K562 (cell line): ENCODE measurements around the gene FOCAD. TPM values are rescaled to one million over a fixed set of nuclear protein-coding genes. Genes with fewer than 3 reads are reported as not detected.

ENCODE experiments used
- ATAC-seq: fragments of 200-7000 bp; cut with Tn5 transposase; 3 replicates; pipeline ENCODE4 v1.9.1; 2020; ENCODE audit warnings: moderate library complexity
- BruUV-seq: library from RNA; stranded (reverse); fragments of 400-500 nt; replicated peaks from 2 replicates; lab custom pipeline; 2021; lab: Mats Ljungman, UMichigan
- CTCF ChIA-PET: fragments of 300-600 bp; formaldehyde crosslinking; extraction: SDS; loops from one replicate; lab custom pipeline; 2021; ENCODE audit warnings: low intra/inter-chr PET ratio; lab: Yijun Ruan, JAX
- POLR2A ChIA-PET: fragments of 300-600, 350-650 bp; sonication (Branson Sonifier 250); formaldehyde crosslinking; extraction: SDS; loops from one replicate; lab custom pipeline; 2021; ENCODE audit warnings: antibody characterized with exemption, inconsistent platforms; lab: Yijun Ruan, JAX
- DNase-seq, 4 experiments: peaks; one replicate each; pipeline versions ENCODE4 v3.0.0 to v3.0.0-alpha.2; 2011 to 2018; ENCODE audit warnings: low spot score in 3 of 4, mixed read lengths in 3 of 4; ENCODE audit errors: extremely low read depth in 1 of 4
- FAIRE-seq: peaks from 2 replicates; lab custom pipeline; 2011; peaks lifted over from hg19 to GRCh38; lab: Jason Lieb, UNC
- H2AFZ ChIP-seq: 2 replicates; pipeline ENCODE4 v1.6.0; 2011; ENCODE audit warnings: low read depth, low read length, control low read depth, inconsistent platforms
- H3K27ac ChIP-seq: fragments of 200-600 bp; 3 replicates; pipeline ENCODE4 v1.8.0; 2011; ENCODE audit warnings: low read depth, mild to moderate bottlenecking, control low read depth, inconsistent platforms, low read length, moderate library complexity, mixed read lengths; ENCODE audit errors: extremely low read depth
- H3K27me3 ChIP-seq, 2 experiments: fragments of 300-600 bp in 1 of 2; 2 replicates in 1 of 2; 3 replicates in 1 of 2; pipeline versions ENCODE4 v1.6.0 to v1.8.0; 2011; ENCODE audit warnings: inconsistent platforms in 2 of 2, low read length in 2 of 2, mild to moderate bottlenecking in 1 of 2, mixed read lengths in 1 of 2, moderate library complexity in 1 of 2; ENCODE audit not compliant: control insufficient read depth in 2 of 2, insufficient read depth in 2 of 2
- H3K36me3 ChIP-seq: fragments of 300-600 bp; 3 replicates; pipeline ENCODE4 v1.8.0; 2011; ENCODE audit warnings: mild to moderate bottlenecking, low read length, inconsistent platforms; ENCODE audit not compliant: control insufficient read depth, insufficient read depth
- H3K4me1 ChIP-seq, 2 experiments: fragments of 200-600 bp in 1 of 2; replicated peaks in 1 of 2; 2 replicates in 1 of 2; 3 replicates in 1 of 2; pipeline versions ENCODE4 v1.5.1 to v1.8.0; 2011; ENCODE audit warnings: inconsistent platforms in 2 of 2, low read length in 2 of 2, mild to moderate bottlenecking in 1 of 2, mixed read lengths in 1 of 2, moderate library complexity in 1 of 2; ENCODE audit not compliant: control insufficient read depth in 2 of 2, insufficient read depth in 2 of 2
- H3K4me2 ChIP-seq: 2 replicates; pipeline ENCODE4 v1.6.1; 2011; ENCODE audit warnings: low read length, control low read depth, inconsistent platforms, mixed read lengths; ENCODE audit not compliant: insufficient read depth
- H3K4me3 ChIP-seq: fragments of 200-600 bp; sonication (generic), shearing (Covaris generic); 2 replicates; pipeline ENCODE4 v1.5.1; 2016; ENCODE audit warnings: control low read depth, inconsistent platforms
- H3K79me2 ChIP-seq: fragments of 200-600 bp; 3 replicates; pipeline ENCODE4 v1.8.0; 2011; ENCODE audit warnings: low read length, inconsistent platforms; ENCODE audit not compliant: control insufficient read depth, insufficient read depth
- H3K9ac ChIP-seq, 2 experiments: 2 replicates each; pipeline versions ENCODE4 v1.6.0 to v1.6.1; 2011; ENCODE audit warnings: low read depth in 2 of 2, low read length in 2 of 2, control low read depth in 1 of 2, inconsistent platforms in 1 of 2, mild to moderate bottlenecking in 1 of 2, mixed read lengths in 1 of 2; ENCODE audit not compliant: insufficient read depth in 1 of 2
- H3K9me1 ChIP-seq: one replicate; pipeline ENCODE4 v1.6.0; 2011; ENCODE audit warnings: inconsistent platforms, mild to moderate bottlenecking, low read length, moderate library complexity; ENCODE audit not compliant: control insufficient read depth, insufficient read depth
- H3K9me3 ChIP-seq: replicated peaks from 2 replicates; pipeline ENCODE4 v1.5.1; 2011; ENCODE audit warnings: low read depth, low read length, inconsistent platforms; ENCODE audit not compliant: control insufficient read depth, insufficient read depth
- H4K20me1 ChIP-seq: replicated peaks from 2 replicates; pipeline ENCODE4 v1.6.1; 2011; ENCODE audit warnings: low read length, inconsistent platforms, mixed read lengths; ENCODE audit not compliant: control insufficient read depth, insufficient read depth
- CREB3 ChIP-seq: fragments of 450-650 bp; conservative IDR thresholded peaks from 2 replicates; pipeline ENCODE4 v1.6.1; 2016; ENCODE audit warnings: missing genetic modification characterization, low read depth, mild to moderate bottlenecking, missing compliant biosample characterization, moderate library complexity
- DIDO1 ChIP-seq: fragments of 450-650 bp; IDR thresholded peaks from 2 replicates; pipeline ENCODE4 v1.6.1; 2016; ENCODE audit warnings: low read depth, missing biosample characterization, missing genetic modification characterization
- E2F1 ChIP-seq: sonication (generic); formaldehyde crosslinking; IDR thresholded peaks from 2 replicates; pipeline ENCODE4 v1.8.1; 2023; ENCODE audit warnings: mild to moderate bottlenecking, missing genetic modification reagents, moderate library complexity
- HINFP ChIP-seq: fragments of 450-650 bp; conservative IDR thresholded peaks from 2 replicates; pipeline ENCODE4 v1.6.1; 2016; ENCODE audit warnings: missing genetic modification characterization, low read depth, mild to moderate bottlenecking, control low read depth, missing compliant biosample characterization
- JUNB ChIP-seq: fragments of 450-650 bp; formaldehyde crosslinking; conservative IDR thresholded peaks from 2 replicates; pipeline ENCODE4 v1.4.0; 2020; ENCODE audit warnings: mild to moderate bottlenecking
- KAT7 ChIP-seq: sonication (generic); formaldehyde crosslinking; IDR thresholded peaks from 2 replicates; pipeline ENCODE4 v1.8.0; 2022; ENCODE audit warnings: missing genetic modification reagents, mild to moderate bottlenecking, borderline replicate concordance
- KLF13 ChIP-seq: fragments of 450-650 bp; IDR thresholded peaks from 2 replicates; pipeline ENCODE4 v1.6.1; 2016; ENCODE audit warnings: missing genetic modification characterization, low read depth, mild to moderate bottlenecking, missing compliant biosample characterization, moderate library complexity, borderline replicate concordance
- PHB2 ChIP-seq: fragments of 450-650 bp; IDR thresholded peaks from 2 replicates; pipeline ENCODE4 v1.6.1; 2017; ENCODE audit warnings: low read depth
- PRMT5 ChIP-seq: sonication (generic); formaldehyde crosslinking; IDR thresholded peaks from 2 replicates; pipeline ENCODE4 v1.5.0; 2020; ENCODE audit warnings: missing genetic modification reagents
- SMARCE1 ChIP-seq: fragments of 450-650 bp; IDR thresholded peaks from 2 replicates; pipeline ENCODE4 v1.7.1; 2016; ENCODE audit warnings: mild to moderate bottlenecking
- TAF15 ChIP-seq: fragments of 200-400 bp; formaldehyde crosslinking; IDR thresholded peaks from 2 replicates; pipeline ENCODE4 v1.6.1; 2017; ENCODE audit warnings: mild to moderate bottlenecking, low read depth, low read length, moderate library complexity
- TBL1XR1 ChIP-seq, 2 experiments: IDR thresholded peaks; 2 replicates each; pipeline ENCODE4 v1.6.1; 2012; ENCODE audit warnings: improper control_type of control experiment in 2 of 2, low read length in 2 of 2, mild to moderate bottlenecking in 1 of 2
- TOE1 ChIP-seq, 2 experiments: fragments of 450-650 bp in 1 of 2; sonication (generic) in 1 of 2; formaldehyde crosslinking in 1 of 2; IDR thresholded peaks; 2 replicates each; pipeline versions ENCODE4 v1.7.1 to v1.8.0; 2016 to 2022; ENCODE audit warnings: borderline replicate concordance in 2 of 2, mild to moderate bottlenecking in 2 of 2, antibody characterized with exemption in 1 of 2, inconsistent platforms in 1 of 2, low read depth in 1 of 2, missing genetic modification reagents in 1 of 2, moderate library complexity in 1 of 2
- TSHZ1 ChIP-seq: fragments of 250-450 bp; sonication (Bioruptor Pico); IDR thresholded peaks from 2 replicates; pipeline ENCODE4 v1.4.0; 2020; ENCODE audit warnings: mild to moderate bottlenecking, moderate library complexity
- WHSC1 ChIP-seq: IDR thresholded peaks from one replicate; pipeline ENCODE4 v1.6.1; 2012; ENCODE audit warnings: low read length, control low read depth, inconsistent platforms
- WGBS: fragments of 100-300 bp; shearing (Covaris generic); methylation state at CpG from one replicate; pipeline ENCODE4 v1.1.6; 2016; ENCODE audit warnings: low coverage, mixed read lengths; ENCODE audit not compliant: insufficient coverage; ENCODE audit errors: missing lambda C conversion rate; 5-methylcytosine and 5-hydroxymethylcytosine counted together
- in situ Hi-C: fragments of 300-500 bp; cut with MboI; formaldehyde crosslinking; loops from 4 replicates; pipeline ENCODE4 v1.15.0; 2018; ENCODE audit warnings: inconsistent platforms, mixed read lengths
- intact Hi-C: fragments of 100-400 bp; cut with micrococcal nuclease; formaldehyde crosslinking; loops from 2 replicates; pipeline ENCODE4 v1.14.2; 2022
- polyA plus RNA-seq, 8 experiments: library from polyadenylated mRNA; depleted of rRNA in 4 of 8; stranded (reverse) in 5 of 8; unstranded in 3 of 8; fragments of >200 nt; fragmentation: Nextera tagmentation in 2 of 8; fragmentation: Illumina TruSeq in 1 of 8; extraction: Ambion mirVana in 2 of 8; extraction: Trizol in 1 of 8; gene quantifications; 2 replicates each; pipeline versions ENCODE4 v1.2.1 to v1.2.3, GENCODE V29; 2011 to 2014; ENCODE audit warnings: inconsistent platforms in 1 of 8, missing spikeins in 1 of 8
- total RNA-seq, 7 experiments: library from RNA; depleted of rRNA in 6 of 7; stranded (reverse); fragments of >200 nt in 6 of 7; fragmentation: Illumina TruSeq in 2 of 7; extraction: Trizol in 2 of 7; gene quantifications; 2 replicates each; pipeline versions ENCODE4 v1.2.1 to v1.2.3, GENCODE V29; 2011 to 2021; ENCODE audit warnings: low replicate concordance in 1 of 7

Gene FOCAD
- total and polyA plus RNA-seq, 9 of the 15 experiments (the other 6 are each of a cell fraction or from before 2014, with no cell fraction given): 0.13 to 2.4 (median 1.6) TPM

- no peaks in the 10 kb centered on the region for H3K9me3 ChIP-seq
- no TSS peak for BruUV-seq
- H3K9me1 ChIP-seq: no peaks in the 10 kb centered on the region
- FAIRE-seq (no peak), DNase-seq (no peak), ATAC-seq (no peak)
- no peaks in the 10 kb centered on the region for H3K79me2 ChIP-seq
- ChIA-PET CTCF (no interaction called here), POLR2A (no interaction called here)
- intact Hi-C loops (no loop called here), in situ Hi-C loops (no loop called here)
- no peaks in the 10 kb centered on the region for H3K36me3 ChIP-seq
- no peaks in the 10 kb centered on the region for H3K27me3 ChIP-seq
- H3K27ac ChIP-seq: no peak overlapping the region
- no peaks in the 10 kb centered on the region for H4K20me1 ChIP-seq
- TF ChIP-seq DIDO1 (tag) (no peak), SMARCE1 (no peak), PRMT5 (no peak), E2F1 (CRISPR knock-in tag) (no peak), TAF15 (no peak), KLF13 (tag) (no peak), PHB2 (no peak), KAT7 (CRISPR knock-in tag) (no peak), HINFP (tag) (no peak), TSHZ1 (CRISPR knock-in tag) (no peak), TBL1XR1 (IDR thresholded peaks at IDR 0.05; ENCODE audit: low read length in 2 of 2) (no peak), JUNB (CRISPR knock-in tag) (no peak), WHSC1 (no peak), TOE1 (IDR thresholded peaks at IDR 0.05; ENCODE audit: borderline replicate concordance) (no peak), TOE1 (CRISPR knock-in tag; IDR thresholded peaks at IDR 0.05; ENCODE audit: borderline replicate concordance, low read depth) (no peak), CREB3 (tag) (no peak)
- H3K4me1 ChIP-seq: no peaks in the 10 kb centered on the region
- no peak overlapping the region for H3K4me2 ChIP-seq
- no peak overlapping the region for H3K9ac ChIP-seq
- no peak overlapping the region for H3K4me3 ChIP-seq
- WGBS: no CpG with 5 or more reads among the region's 22 CpGs
- no peak overlapping the region for H2AFZ ChIP-seq
Observed at GRCh38 chr9:21031808-21032183, 347.7 kb downstream of the FOCAD start.
